ENCODE measurements around the gene GNPAT. TPM values are rescaled to one million over a fixed set of nuclear protein-coding genes. Genes with fewer than 3 reads are reported as not detected.

The GNPAT gene
- total and polyA plus RNA-seq, 10 of the 15 experiments (the other 5 are each of a cell fraction or from before 2014, with no cell fraction given) = 24.0 to 70.6 (median 47.2) TPM

DNA sequence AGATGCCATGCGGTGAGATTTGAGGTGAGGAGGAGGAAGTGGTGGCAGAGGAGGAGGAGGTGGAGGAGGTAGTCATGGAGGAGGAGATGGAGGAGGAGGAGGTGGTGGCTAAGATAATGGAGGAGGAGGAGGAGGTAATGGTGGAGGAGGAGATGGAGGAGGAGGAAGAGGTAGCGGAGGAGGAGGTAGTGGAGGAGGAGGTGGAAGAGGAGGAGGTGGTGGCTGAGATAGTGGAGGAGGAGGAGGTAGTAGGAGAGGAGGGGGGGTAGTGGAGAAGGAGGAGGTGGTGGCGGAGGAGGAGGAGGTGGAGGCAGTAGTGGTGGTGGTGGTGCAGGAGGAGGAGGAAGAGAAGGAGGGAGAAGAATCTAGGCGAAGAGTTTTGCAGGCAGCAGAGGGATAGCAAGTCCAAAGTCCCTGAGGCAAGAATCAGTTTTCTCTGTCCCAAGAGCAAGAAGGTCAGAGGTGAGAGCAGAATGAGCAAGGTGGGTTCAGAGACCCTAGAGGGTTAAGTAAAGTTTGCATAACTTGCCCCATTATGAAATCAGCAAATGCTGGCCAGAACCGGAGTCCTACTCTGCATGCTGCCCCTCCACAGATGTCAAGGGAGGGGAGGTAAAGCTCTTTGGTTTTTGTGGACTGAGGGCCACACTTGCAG is 38.9 kb upstream of the GNPAT start:
- Histone ChIP-seq H4K20me1 (ENCODE audit: control insufficient read depth, insufficient read depth) (no peaks in the 10 kb centered on the region), H3K4me3 (no peak overlapping the region), H3K4me2 (ENCODE audit: control insufficient read depth, insufficient read depth) (no peak overlapping the region), H3K36me3 (ENCODE audit: control insufficient read depth in 2 of 2, insufficient read depth in 2 of 2, low read length in 1 of 2) (no peaks in the 10 kb centered on the region), H3K9me3 (replicated peaks; ENCODE audit: control insufficient read depth, insufficient read depth, low read length) (no peaks in the 10 kb centered on the region), H3K79me2 (ENCODE audit: control insufficient read depth, insufficient read depth, low read length) (no peaks in the 10 kb centered on the region), H3K9ac (ENCODE audit: control insufficient read depth, insufficient read depth, low read length) (no peak overlapping the region), H3K4me1 (ENCODE audit: control insufficient read depth, insufficient read depth, low read length) (no peaks in the 10 kb centered on the region; the same call in 1 of the 2 replicates), H2AFZ (ENCODE audit: control insufficient read depth, low read depth, low read length) (no peak overlapping the region), H3K27me3 (replicated peaks in 1 of 2; ENCODE audit: control insufficient read depth in 2 of 2, insufficient read depth in 2 of 2, low read length in 1 of 2) (no peaks in the 10 kb centered on the region; a peak in 2 of 4 replicates), H3K27ac (ENCODE audit: control insufficient read depth, insufficient read depth) (no peak overlapping the region)
- ATAC-seq (no peak), FAIRE-seq (no peak), DNase-seq (ENCODE audit: low read depth, low spot score) (no peak)
- BruUV-seq (replicated peaks) = no TSS peak
- ChIA-PET SMC1A (ENCODE audit: uncharacterized antibody, unreplicated experiment) (no interaction called here), CTCF (no interaction called here), RAD21 (ENCODE audit: unreplicated experiment) (no interaction called here), POLR2A (no interaction called here)
- intact Hi-C loops (cut with micrococcal nuclease; ENCODE audit: unreplicated experiment) = no loop called here
- WGBS (ENCODE audit: insufficient coverage, insufficient replicate concordance, low lambda C conversion rate, missing lambda C conversion rate) = 24% methylated on average over 3 of the region's 5 CpGs
- in situ Hi-C loops (cut with MboI) = no loop called here
- TF ChIP-seq HDAC2 (IDR thresholded peaks at IDR 0.05) (no peak), SUZ12 (IDR thresholded peaks at IDR 0.05; ENCODE audit: unreplicated experiment) (no peak), NFYB (IDR thresholded peaks at IDR 0.05; ENCODE audit: insufficient read depth, low read depth, low read length) (no peak), EP300 (IDR thresholded peaks at IDR 0.05; ENCODE audit: borderline replicate concordance in 1 of 2, control insufficient read depth in 1 of 2, low read depth in 2 of 2, low read length in 2 of 2) (no peak), GABPA (IDR thresholded peaks at IDR 0.05; ENCODE audit: low read depth) (no peak), WRNIP1 (IDR thresholded peaks at IDR 0.05; ENCODE audit: borderline replicate concordance, low read depth, low read length) (no peak), ZNF384 (IDR thresholded peaks at IDR 0.05; ENCODE audit: borderline replicate concordance, low read depth, low read length) (no peak), NRF1 (conservative IDR thresholded peaks at IDR 0.05; ENCODE audit: low read depth, low read length) (no peak), CBX5 (IDR thresholded peaks at IDR 0.05; ENCODE audit: low read depth) (no peak), JUNB (IDR thresholded peaks at IDR 0.05) (no peak), CBX3 (IDR thresholded peaks at IDR 0.05; ENCODE audit: borderline replicate concordance, low read depth) (no peak), ZZZ3 (IDR thresholded peaks at IDR 0.05; ENCODE audit: control insufficient read depth, insufficient read length, low read depth) (no peak), SP1 (IDR thresholded peaks at IDR 0.05; ENCODE audit: low read depth, low read length) (no peak)
- TF ChIP-seq, protein P1, sequence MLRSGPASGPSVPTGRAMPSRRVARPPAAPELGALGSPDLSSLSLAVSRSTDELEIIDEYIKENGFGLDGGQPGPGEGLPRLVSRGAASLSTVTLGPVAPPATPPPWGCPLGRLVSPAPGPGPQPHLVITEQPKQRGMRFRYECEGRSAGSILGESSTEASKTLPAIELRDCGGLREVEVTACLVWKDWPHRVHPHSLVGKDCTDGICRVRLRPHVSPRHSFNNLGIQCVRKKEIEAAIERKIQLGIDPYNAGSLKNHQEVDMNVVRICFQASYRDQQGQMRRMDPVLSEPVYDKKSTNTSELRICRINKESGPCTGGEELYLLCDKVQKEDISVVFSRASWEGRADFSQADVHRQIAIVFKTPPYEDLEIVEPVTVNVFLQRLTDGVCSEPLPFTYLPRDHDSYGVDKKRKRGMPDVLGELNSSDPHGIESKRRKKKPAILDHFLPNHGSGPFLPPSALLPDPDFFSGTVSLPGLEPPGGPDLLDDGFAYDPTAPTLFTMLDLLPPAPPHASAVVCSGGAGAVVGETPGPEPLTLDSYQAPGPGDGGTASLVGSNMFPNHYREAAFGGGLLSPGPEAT (IDR thresholded peaks at IDR 0.05; ENCODE audit: low read depth) = no peak
- TF ChIP-seq, protein P2, sequence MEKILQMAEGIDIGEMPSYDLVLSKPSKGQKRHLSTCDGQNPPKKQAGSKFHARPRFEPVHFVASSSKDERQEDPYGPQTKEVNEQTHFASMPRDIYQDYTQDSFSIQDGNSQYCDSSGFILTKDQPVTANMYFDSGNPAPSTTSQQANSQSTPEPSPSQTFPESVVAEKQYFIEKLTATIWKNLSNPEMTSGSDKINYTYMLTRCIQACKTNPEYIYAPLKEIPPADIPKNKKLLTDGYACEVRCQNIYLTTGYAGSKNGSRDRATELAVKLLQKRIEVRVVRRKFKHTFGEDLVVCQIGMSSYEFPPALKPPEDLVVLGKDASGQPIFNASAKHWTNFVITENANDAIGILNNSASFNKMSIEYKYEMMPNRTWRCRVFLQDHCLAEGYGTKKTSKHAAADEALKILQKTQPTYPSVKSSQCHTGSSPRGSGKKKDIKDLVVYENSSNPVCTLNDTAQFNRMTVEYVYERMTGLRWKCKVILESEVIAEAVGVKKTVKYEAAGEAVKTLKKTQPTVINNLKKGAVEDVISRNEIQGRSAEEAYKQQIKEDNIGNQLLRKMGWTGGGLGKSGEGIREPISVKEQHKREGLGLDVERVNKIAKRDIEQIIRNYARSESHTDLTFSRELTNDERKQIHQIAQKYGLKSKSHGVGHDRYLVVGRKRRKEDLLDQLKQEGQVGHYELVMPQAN (conservative IDR thresholded peaks at IDR 0.05) = no peak
- TF ChIP-seq, protein P3, sequence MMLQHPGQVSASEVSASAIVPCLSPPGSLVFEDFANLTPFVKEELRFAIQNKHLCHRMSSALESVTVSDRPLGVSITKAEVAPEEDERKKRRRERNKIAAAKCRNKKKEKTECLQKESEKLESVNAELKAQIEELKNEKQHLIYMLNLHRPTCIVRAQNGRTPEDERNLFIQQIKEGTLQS (IDR thresholded peaks at IDR 0.05; ENCODE audit: borderline replicate concordance, extremely low read depth, low read depth, low read length) = no peak
- TF ChIP-seq, protein P4, sequence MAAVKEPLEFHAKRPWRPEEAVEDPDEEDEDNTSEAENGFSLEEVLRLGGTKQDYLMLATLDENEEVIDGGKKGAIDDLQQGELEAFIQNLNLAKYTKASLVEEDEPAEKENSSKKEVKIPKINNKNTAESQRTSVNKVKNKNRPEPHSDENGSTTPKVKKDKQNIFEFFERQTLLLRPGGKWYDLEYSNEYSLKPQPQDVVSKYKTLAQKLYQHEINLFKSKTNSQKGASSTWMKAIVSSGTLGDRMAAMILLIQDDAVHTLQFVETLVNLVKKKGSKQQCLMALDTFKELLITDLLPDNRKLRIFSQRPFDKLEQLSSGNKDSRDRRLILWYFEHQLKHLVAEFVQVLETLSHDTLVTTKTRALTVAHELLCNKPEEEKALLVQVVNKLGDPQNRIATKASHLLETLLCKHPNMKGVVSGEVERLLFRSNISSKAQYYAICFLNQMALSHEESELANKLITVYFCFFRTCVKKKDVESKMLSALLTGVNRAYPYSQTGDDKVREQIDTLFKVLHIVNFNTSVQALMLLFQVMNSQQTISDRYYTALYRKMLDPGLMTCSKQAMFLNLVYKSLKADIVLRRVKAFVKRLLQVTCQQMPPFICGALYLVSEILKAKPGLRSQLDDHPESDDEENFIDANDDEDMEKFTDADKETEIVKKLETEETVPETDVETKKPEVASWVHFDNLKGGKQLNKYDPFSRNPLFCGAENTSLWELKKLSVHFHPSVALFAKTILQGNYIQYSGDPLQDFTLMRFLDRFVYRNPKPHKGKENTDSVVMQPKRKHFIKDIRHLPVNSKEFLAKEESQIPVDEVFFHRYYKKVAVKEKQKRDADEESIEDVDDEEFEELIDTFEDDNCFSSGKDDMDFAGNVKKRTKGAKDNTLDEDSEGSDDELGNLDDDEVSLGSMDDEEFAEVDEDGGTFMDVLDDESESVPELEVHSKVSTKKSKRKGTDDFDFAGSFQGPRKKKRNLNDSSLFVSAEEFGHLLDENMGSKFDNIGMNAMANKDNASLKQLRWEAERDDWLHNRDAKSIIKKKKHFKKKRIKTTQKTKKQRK (IDR thresholded peaks at IDR 0.05; ENCODE audit: low read depth, low read length) = no peak

All from GM12878 (cell line).